CD4-positive, alpha-beta T cell treated with Interleukin-6 at 100 ng/mL for 8 hours (primary cell): ENCODE data around the gene MLYCD.

Experiments
- DNase-seq: peaks from one replicate; pipeline ENCODE4 v3.0.0-alpha.2; 2020; ENCODE audit warnings: mixed read lengths, low spot score

Gene MLYCD

DNA sequence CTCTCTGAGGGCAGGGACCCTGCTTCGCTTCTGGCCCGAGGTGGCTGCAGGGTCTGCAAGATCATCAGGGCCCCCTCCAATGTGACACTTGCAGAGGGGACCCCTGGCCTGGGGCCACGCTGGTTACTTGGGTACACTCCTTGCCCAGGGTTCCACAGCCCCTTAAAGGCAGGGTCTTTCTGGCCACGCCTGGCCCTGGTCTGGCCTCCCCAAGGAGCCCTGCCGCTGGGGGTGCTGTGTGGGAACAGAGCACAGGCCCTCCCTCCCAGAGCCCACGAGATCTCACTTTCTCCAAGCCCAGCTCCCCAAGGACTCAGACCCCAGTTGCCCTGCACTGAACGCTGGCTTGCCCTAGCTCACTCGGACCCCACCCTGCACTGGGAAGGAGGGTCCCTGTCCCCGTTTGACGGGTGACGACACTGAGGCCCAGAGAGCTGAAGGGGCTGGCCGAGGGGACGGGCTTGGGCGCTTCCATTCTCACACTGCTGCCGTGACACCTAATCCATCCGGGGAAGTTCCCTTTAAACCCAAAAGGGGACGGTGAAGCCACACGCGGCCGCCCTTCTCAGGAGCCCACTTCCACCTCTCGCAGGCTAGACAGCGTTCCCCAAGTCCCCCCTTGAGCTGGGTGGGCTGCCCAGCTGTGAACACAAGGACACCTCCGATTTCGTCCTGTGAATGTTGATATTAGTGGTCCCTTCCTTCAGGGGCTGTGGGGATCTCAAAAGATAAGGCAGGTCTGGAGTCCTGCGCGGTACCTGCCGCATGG, 27.2 kb downstream of the MLYCD start:
- DNase-seq = no peak

DNA sequence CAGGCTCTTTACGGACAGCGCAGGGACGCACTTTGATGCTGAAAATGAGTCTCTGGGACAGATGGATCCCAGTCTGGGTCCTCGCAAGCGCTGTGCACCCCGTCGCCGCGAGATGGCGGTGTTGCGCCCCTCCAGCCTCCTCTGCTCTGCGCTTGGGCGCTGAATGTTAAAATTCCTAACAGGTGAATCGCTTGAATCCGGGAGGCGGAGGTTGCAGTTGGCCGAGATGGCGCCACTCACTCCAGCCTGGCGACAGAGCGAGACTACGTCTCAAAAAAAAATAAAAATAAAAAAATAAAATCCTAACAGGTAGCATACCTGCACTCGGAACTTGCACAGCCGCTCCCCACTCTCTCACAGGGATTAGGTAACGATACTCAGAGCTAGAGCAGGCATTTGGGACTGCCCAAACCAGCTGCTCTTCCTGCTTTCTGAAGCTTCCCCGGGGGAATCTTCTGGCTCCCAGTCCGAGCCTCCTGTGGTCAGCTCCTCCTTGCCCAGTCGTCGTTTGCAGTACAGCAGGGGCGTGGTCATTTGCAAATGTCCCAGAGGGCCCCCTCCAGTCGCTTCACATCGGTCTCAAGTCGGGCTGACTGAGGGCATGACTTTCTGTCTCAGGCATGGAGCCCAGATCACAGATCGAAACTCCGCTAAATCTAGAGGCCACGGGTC, 27.9 kb downstream of the MLYCD start:
- DNase-seq = peak; percentile 39

DNA sequence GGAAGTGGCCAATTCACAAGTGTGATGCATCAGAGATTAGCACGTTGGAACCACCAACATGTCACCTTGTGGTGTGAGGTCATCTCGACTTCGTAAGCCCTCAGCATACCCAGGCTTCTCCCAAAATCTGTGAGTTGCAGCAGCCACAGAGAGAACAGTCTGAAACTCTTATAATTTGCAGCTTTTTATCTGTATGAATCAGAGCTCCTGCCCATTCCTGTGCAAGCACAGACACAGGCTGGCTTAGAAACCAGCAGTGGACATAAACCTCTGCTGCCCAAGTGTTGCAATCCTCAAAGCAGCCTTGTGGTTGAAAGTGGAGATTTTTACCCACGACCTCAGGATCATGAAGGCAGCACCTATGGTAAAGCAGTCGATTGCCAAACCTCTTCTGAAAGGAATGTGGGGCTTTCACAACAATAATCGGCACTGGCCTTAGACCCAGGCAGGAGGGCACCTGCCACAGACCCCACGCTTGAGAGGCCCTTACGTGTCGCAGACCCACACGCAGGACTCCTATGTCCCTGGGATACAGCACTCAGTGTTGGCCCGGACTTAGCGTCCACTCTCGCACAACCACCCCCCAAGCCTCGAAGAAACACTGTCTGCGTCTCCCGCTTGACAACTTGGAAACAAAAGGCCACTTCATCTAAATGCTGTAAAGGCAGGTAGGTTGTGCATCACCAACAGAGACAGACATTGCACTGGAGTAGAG, 29.6 kb downstream of the MLYCD start:
- DNase-seq = no peak

DNA sequence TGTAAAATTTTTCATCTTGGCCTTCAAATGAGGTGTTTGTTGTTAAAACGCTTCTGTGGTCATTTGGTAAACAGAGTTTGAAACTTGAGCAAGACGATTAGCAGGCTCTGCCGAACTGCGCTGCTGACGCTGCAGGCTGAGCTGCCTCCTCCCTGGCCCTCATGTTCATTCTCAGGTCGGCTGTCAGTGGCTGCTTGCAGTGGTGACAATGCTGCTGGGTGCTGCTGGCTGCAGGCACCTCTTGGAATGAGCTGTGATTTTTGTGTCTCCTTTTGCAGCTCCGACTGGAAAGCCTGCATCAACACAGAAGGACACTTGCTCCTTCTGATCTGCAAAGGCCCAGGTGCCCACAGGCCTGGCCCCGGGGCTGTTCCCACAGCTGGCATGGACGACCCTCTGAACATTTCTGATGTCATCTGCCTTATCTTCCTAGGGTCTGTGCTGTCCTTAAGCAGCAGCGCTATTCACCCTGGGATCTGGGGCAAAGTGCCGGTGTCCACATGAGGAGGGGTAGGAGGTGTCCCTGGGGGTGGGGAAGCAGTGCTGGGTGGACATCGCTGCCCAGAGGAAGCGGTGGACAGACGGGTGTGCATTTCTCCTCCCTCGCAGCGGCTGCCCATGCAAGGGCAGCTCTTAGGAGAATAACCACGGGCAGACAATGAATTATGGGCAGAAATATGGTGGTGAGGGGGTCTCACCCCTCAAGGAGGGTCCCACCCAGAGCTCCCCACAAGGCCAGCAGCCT, 31.1 kb downstream of the MLYCD start:
- DNase-seq = no peak

DNA sequence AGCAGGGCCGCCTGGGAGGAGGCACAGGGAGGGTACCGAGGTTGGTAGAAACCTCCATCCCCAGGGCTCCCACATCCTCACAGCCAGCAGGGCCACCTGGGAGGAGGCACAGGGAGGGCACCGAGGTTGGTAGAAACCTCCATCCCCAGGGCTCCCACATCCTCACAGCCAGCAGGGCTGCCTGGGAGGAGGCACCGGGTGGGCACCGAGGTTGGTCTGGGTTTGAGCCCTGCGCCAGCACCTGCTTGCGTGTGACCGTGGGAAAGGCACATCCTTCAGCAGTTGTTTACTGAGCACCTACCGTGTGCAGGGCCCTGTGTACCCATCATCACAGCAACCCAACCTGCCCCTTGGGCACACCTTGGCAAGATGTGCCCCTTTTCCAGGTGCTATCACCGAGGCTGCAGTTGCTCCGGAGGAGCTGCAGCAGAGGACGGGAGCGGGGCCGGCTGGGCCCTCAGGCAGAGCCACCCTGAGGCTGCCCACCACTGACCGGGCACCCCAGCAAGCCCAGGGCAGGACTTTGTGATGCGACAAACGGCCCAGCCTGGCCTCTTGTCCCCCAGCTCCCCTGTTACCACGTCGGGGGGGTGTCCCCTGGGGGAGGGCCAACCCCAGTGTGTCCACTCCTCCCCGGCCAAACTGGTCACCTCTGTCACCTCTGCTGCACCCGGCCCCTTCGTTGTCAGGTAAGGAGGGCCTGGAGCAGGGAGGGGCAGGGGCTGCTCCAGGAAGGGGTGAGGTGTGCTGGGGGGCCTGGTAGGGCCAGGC, 32.0 kb downstream of the MLYCD start:
- DNase-seq = no peak

DNA sequence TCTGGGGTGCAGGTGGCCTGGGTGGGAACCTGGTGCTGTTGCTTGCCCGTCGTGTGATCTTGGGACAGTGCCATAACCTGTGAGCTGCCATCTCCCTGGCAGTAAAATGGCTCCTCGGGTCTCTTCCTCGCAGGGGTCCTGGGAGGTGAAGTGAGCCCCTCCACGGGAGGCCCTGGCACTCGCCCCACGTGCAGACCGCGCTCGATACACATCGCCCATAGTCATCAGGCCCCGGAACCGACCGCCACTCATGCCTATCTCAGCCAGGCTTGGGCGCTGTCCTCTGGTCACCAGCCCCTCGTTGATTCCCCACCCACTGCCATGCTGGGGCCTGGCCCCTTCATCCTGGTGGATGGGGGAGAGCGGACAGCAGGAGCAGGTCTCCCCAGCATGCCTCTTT, 32.6 kb downstream of the MLYCD start:
- DNase-seq = no peak

DNA sequence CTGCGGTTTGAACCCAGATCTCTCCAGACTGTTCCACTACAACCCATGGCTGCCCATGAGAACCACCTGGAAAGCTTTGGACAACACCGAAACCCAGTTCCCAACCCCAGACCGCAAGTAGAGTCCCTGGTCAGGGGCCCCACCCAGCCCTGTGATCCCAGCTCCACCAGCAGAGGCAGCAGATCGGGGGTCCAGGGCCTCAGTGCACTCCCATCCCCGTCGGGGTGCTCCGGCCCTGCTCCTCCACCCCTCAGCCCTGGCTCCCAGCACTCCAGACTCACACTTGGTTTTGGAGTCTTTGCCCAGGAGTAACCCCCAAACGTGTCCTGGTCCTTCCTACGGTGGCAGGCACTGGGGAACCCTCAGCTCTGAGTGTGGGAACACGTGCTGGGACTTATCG, 33.4 kb downstream of the MLYCD start:
- DNase-seq = no peak

DNA sequence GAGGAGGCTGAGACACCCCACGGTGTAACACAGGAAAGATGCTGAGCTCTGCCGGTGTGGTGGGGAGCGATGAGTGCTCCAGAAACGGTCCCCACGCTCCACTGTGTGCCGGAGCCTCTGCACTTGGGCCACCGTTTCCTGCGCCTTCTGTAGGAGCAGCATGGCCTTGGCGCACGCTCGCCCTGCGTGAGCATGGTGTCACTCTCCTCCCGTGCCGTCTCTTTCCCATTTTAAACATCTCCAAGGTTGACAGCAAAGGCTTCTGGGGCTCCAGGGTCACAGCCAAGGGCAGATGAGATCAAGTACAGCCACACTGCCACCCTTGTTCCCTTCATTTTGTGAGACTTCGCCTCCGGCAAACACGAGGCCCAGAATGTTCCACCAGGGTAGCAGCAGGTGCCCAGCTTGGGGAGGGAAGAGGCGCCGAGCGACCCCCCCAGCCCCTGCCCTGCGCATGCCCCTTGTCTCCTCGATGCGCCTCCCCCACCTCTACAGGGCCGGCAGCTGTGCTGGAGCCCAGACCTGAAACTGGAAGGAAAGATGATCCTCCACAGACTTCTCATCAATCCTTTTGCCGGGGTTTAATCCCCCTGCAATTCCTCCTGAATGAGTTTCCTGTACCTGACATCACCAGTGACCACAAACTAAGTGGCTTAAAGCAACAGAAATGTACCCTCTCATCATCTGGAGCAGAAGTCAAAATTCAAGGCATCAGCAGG, 34.2 kb downstream of the MLYCD start:
- no peak for DNase-seq

DNA sequence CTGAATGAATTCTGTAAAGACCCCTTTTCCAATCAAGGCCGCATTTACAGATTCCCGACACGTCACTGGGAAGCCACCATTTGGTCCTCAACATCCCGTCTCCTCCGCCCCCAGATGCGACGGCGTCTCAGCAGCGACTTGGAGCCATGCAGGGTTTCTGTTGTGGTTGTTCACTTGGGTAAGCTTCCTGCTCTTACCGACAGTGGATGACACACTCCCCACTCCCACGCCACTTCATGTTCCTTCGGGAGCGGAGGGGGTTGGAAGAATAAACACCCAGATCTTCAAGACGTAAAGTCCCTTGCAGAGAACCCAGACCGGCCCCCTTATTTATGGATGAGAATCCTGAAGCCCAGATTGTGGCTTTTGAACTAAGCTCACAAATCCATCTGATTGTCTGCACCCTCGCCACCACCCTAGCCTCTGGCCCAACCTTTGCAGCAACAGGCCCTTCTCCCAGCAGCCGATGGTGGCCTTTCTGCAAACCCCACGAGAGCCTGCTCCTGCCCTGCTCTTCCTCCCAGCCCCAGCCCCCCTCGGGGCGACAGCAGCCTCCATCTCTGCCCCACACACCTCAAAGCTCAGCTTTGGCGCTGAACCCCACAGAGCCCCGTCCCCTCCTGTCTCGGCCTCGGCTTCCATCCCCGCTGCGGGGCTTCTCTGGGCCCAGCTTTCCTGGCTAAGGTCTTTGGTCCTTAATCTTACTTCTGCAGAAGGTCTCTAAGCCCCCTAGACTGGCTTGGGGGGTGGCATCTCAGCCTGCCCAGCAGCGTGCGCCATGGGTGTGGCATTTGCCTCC, 35.2 kb downstream of the MLYCD start:
- no peak for DNase-seq

DNA sequence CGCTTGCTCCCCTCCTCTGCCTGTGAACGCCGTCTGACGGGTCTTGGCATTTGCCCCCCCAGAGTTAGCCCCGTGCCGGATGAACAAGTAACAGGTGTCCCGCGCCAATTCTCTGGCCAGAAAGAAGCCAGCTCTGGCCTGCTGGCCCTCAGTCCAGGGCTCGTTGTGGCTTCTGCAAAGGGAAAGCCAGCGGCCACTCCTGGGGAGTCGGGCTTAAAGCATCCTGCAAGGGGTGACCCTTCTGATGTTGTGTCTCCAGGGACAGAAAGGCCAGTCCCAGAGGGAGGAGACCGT, 35.7 kb downstream of the MLYCD start:
- no peak for DNase-seq

DNA sequence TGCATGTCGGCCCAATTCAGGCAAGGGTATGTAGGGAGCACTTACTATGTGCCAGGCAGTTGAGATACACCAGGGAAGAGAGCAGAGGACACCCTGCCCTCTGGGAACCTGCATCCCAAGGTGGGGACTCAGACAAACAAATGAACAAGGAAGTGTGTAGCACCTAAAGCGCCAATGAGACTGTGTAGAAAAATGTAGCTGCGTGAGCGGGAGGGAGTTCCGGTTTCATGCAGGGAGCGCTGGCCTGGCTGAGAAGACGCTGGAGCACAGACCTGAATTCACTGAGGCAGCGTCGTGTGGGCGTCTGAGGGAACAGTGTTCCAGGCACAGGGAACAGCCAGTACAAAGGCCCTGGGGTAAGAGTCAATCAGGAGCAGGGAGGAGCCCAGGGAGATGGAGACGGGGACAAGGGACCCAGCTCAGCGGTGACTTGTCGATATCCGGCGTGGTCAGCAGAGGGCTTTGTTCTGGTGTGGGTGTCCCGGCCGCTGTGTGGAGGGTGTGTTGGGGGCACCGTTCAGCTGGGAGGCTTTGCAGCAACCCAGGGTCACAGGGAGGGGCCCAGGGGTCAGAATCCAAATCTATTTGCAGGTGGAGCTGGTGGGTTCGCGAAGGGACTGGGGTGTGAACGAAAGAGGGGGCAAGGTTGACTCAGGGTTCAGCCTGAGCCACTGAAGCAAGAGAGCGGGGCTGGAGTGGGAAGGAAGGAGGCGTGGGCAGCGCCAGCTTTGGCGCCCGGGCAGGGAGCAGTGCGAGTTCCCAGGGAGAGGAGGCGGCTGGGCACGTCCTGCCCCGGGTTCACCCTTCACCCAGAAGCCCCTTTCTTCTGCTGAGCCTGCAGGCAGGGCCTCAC, 36.3 kb downstream of the MLYCD start:
- DNase-seq = no peak

DNA sequence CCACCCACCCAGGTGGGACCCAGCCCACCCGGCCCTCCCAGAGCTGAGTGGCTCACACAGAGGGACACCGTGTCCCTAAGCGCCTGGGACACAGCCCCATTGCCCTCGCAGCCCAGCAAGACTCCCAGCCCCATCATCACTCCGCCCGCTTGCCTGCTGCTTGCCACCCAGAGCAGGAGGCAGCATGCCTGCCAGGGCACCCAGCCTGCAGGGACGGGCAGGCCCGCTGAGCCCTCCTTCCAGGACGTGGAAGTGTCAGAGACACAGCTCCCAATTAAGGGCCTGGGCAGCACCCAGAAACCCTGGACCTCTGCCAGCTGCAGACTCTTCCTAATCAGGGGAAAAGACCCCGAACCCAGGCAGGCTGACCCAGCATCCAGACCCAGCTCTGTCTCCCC, 36.9 kb downstream of the MLYCD start:
- no peak for DNase-seq

DNA sequence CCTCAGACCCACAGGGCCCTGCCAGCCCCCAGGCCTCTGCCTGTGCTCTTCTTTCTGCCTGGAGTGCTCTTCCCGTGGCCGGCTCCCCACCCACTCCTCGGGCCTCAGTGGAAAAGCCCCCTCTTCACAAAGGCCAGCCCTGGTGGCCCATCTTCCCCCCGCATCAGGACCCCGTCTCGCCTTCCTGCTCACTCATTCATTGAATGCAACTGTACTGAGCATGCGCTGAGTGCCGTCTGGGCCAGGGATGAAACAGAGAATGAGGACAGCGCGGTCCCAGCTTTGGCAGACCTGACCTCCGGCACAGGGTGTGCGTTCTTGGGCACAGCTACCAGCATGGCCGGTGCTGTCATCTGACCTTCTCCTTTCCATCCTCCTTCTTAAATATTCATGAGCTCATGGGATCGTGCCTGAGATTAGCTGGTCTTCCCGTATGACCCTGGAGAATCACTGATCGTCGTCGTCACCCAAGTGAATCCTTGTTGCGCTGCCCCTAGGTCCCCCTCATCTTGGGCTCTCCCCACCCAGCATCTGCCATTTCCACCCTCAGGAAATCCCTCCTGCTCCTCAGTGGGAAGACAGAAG, 37.8 kb downstream of the MLYCD start:
- no peak for DNase-seq

DNA sequence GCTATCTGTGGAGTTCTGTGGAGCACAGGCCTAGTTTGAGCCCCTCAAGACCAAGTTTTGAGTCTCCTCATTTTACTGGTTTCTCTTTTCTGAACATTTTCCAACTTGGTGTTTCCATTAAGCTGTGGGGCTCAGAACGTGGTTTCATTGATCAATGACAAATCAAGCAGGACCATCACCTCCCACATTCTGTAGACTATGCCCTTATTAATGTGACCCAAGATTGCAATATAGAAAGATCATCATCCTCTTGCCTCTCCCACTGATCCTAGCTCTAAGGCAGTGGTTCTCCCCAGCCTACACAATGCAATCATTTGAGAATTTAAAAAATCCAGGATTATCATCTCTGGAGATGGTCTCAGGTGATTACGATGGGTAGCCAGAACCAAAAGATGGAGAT, 38.4 kb downstream of the MLYCD start:
- DNase-seq = no peak

DNA sequence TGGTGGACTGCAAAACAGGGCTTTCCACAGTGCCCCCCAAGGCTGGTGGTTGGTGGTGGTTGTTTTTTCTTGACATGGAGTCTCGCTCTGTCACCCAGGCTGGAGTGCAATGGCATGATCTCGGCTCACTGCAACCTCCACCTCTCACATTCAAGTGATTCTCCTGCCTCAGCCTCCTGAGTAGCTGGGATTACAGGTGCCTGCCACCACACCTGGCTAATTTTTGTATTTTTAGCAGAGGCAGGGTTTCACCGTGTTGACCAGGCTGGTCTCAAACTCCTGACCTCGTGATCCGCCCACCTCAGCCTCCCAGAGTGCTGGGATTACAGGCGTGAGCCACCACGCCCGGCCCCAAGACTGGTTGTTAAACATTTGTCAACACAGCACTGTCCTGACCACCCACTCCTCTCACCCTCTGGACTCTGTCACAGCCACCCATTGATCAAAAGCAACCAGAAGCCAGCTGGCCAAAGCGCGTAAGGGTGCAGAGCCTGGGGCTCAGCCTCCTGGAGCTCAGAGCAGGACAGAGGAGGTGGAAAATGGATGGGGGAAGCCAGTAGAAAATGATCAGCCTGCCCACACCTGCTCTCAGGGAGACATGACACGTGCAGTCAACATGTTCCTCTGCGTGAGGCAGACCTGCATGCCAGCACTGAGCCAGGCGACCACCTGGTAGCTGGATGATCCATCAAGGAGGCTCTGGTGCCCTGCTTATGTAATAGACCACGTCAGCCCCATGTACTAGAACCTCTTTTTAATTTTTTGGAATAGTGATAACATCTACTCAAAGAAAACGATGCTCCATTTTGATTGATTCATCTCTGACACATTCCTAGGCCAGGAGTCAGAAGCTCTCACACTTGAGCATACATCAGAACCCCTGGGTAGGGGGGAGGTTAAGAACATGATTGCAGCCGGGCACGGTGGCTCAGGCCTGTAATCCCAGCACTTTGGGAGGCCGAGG, 39.3 kb downstream of the MLYCD start:
- no peak for DNase-seq

DNA sequence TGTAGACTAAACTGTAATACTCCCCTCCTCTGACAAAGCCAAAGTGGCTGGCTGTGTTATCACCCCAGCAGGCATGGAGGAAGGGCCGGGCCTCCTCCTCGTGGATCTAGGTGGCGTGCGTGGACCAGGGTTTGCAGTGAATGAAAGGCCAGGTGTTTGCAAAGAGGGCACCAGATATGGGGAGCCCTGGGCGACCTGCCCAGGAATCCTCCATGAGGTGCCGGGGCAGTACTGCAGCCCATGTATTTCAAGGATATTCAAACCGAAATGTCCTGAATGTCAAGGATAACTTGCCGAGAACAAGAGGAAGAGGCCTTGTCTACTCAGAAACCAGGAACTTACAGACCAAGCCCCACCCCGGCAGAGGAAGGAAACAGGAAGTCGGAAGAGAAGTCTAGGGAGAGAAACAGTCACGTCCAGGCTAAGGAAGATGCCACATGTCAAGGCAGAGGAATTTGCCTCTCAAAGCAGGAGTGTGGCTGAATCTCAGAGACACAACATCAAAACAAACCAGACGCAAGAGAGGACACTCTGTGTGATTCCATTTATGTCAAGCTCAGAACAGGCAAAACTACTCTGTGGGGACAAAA, 40.4 kb downstream of the MLYCD start:
- no peak for DNase-seq

DNA sequence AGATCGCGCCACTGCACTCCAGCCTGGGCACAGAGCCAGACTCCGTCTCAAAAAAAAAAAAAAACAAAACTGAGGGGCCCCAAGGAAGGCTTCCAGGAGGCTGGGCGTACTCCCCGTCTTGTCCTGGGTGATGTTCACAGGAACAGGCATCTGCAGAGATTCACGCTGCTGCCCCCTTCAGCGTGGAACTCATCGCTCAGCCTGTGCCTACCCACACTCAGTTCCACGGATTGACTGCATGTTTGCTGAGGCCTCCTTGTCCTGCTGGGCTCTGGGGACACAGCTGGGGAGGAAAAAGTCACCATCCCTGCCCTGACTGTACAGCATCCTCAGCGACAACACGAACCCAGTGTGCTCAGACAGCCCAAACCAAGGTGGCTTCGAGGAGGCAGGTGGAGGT, 41.2 kb downstream of the MLYCD start:
- no peak for DNase-seq
